Activated naive CD4-positive, alpha-beta T cell treated with anti-CD3 and anti-CD28 coated beads, Interleukin-2, amount 50 U/mL, for 16 hours (primary cell): Measurements from ENCODE around the gene LGR5.

Source experiments
- DNase-seq: peaks from one replicate; pipeline ENCODE4 v3.0.0-alpha.2; 2020

The LGR5 gene

GRCh38 chr12:71607494-71608330 is 168.1 kb downstream of the LGR5 start:
- no peak for DNase-seq

GRCh38 chr12:71610031-71610795 is 170.6 kb downstream of the LGR5 start:
- DNase-seq = no peak

GRCh38 chr12:71621938-71622337 is 182.3 kb downstream of the LGR5 start:
- no peak for DNase-seq

DNA sequence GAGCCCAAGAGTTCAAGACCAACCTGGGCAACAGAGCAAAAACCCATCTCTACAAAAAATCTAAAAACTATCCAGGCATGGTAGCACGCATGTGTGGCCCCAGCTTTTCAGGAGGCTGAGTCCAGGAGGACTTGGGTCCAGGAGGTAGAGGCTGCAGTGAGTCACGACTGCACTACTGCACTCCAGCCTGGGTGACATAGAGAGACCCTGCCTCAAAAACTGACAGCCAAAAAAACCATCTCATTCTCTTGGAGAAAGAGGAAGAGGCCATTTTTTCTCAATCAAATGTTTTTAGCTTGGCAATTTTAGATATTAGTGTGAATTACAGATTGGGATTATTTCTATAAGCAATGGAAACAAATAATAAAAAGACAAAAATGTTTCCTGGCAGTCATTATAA is 185.9 kb downstream of the LGR5 start:
- no peak for DNase-seq

GRCh38 chr12:71626098-71626497 is 186.5 kb downstream of the LGR5 start:
- no peak for DNase-seq

DNA sequence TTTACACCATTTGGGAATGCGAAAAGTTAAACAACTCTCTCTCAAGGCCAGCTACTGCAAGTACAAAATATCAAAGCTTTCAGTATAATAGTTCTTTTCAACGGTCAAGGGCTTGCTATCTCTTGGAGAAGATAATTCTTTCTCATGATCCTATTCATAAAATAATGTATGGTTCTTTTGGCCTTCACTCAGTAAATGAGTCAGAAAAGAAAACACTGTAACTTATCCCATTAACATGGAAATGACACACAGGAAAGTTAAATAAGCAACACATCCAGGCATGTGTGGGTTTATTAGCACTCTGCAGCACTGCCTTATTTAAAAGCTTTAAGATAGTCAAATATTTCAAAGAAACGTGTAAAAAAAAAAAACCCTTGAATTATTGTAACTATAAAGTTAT is 187.2 kb downstream of the LGR5 start:
- no peak for DNase-seq

- DNase-seq = no peak
Measured at GRCh38 chr12:71627438-71628002, 187.9 kb downstream of the LGR5 start.
